Testis (tissue), 2 donors: ENCODE data around the gene PTPRD.

ENCODE experiments used
- CTCF ChIP-seq, 3 experiments: fragments of 450-650 bp in 2 of 3; fragments of 200-600 bp in 1 of 3; sonication (generic) in 1 of 3; IDR thresholded peaks; one replicate each; pipeline ENCODE4 v1.5.1; 2016 to 2019; ENCODE audit warnings: antibody characterized with exemption in 3 of 3, mild to moderate bottlenecking in 2 of 3, moderate library complexity in 1 of 3
- POLR2A ChIP-seq: fragments of 450-650 bp; IDR thresholded peaks from one replicate; pipeline ENCODE4 v1.6.1; 2017; ENCODE audit warnings: antibody characterized with exemption, mild to moderate bottlenecking, moderate library complexity

- TF ChIP-seq POLR2A: no peak
- TF ChIP-seq CTCF (IDR thresholded peaks at IDR 0.05): no peak
These were observed 1752.7 kb downstream of the PTPRD start for GRCh38 chr9:8860086-8860485.
